Memory B cell (primary cell): ENCODE data around the gene FUBP1.

Experiments used
- ATAC-seq: fragments of 150-1000 bp; cut with Tn5 transposase; 2 replicates; pipeline ENCODE4 v1.10.0; 2021; ENCODE audit warnings: low read depth, mild to moderate bottlenecking, moderate library complexity
- DNase-seq, 2 donors: peaks; one replicate each; pipeline ENCODE4 v3.0.0; 2022; ENCODE audit warnings: low spot score in 2 of 2
- H3K27ac Mint-ChIP-seq: one replicate; pipeline ENCODE4 v1.8.0; 2022; ENCODE audit warnings: mild to moderate bottlenecking, moderate library complexity, mixed read lengths
- H3K27me3 Mint-ChIP-seq: one replicate; pipeline ENCODE4 v1.8.0; 2022; ENCODE audit warnings: mixed read lengths
- H3K36me3 Mint-ChIP-seq: one replicate; pipeline ENCODE4 v1.8.0; 2022; ENCODE audit warnings: mild to moderate bottlenecking, mixed read lengths
- H3K4me1 Mint-ChIP-seq: one replicate; pipeline ENCODE4 v1.8.0; 2022; ENCODE audit warnings: mixed read lengths
- H3K4me3 Mint-ChIP-seq: one replicate; pipeline ENCODE4 v1.8.0; 2022; ENCODE audit warnings: mild to moderate bottlenecking, moderate library complexity, mixed read lengths
- H3K9me3 Mint-ChIP-seq: one replicate; pipeline ENCODE4 v1.8.0; 2022; ENCODE audit warnings: mixed read lengths

Gene FUBP1

GRCh38 chr1:77976433-77977076 lies 2.3 kb downstream of the FUBP1 start:
- DNase-seq (no peak), ATAC-seq (no peak)
- Mint-ChIP-seq H3K36me3 (peaks cover 12% of the 10 kb centered on the region), H3K4me1 (peaks cover 17% of the 10 kb centered on the region), H3K9me3 (no peaks in the 10 kb centered on the region), H3K4me3 (no peak overlapping the region), H3K27ac (no peak overlapping the region), H3K27me3 (no peaks in the 10 kb centered on the region)

DNA sequence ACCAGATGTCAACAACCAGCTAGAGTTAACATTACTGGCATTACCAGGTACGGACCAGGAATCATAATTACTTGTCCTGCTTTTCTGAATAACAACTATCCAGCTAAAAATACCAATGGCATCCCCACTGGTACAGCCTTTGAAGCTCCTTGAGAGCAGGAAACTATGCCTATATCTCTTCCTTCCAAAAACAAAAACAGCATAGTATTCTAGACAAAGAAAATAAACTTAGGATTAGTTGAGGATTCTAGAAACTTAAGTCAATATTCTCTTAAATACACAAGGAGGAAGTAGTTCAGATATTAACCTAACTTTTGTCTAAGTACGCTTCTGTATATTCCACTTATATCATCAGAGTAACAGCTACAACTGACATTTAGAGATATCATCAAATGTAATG lies 3.0 kb downstream of the FUBP1 start:
- DNase-seq (no peak), ATAC-seq (no peak)
- no peaks in the 10 kb centered on the region for H3K27me3 Mint-ChIP-seq
- no peaks in the 10 kb centered on the region for H3K9me3 Mint-ChIP-seq
- H3K36me3 Mint-ChIP-seq = peaks cover 15% of the 10 kb centered on the region
- H3K27ac Mint-ChIP-seq = no peak overlapping the region
- H3K4me1 Mint-ChIP-seq = peaks cover 17% of the 10 kb centered on the region
- H3K4me3 Mint-ChIP-seq = peak overlapping the region; percentile 85

DNA sequence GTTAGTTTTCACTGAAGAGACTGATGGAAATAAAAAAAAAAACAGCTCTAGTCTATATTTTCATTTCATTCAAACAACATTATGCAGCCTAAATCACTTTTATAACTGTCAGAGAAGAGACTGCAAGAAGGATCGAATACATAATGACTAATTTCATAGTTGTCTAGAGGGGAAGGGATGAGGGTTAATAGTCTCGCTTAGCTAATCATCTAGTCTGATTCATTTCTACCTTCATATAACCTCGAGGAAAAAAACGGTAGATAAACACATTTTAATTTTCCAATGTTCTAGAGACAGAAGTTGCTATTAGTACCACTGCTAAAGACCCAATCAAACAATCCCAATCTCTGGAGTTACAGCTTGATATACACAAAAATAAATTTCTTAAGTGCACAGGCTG lies 3.5 kb downstream of the FUBP1 start:
- H3K4me1 Mint-ChIP-seq = peaks cover 17% of the 10 kb centered on the region
- H3K4me3 Mint-ChIP-seq = peak overlapping the region; percentile 85
- DNase-seq (no peak), ATAC-seq (no peak)
- H3K27me3 Mint-ChIP-seq = no peaks in the 10 kb centered on the region
- H3K36me3 Mint-ChIP-seq = peaks cover 15% of the 10 kb centered on the region
- H3K27ac Mint-ChIP-seq = no peak overlapping the region
- H3K9me3 Mint-ChIP-seq = no peaks in the 10 kb centered on the region

DNA sequence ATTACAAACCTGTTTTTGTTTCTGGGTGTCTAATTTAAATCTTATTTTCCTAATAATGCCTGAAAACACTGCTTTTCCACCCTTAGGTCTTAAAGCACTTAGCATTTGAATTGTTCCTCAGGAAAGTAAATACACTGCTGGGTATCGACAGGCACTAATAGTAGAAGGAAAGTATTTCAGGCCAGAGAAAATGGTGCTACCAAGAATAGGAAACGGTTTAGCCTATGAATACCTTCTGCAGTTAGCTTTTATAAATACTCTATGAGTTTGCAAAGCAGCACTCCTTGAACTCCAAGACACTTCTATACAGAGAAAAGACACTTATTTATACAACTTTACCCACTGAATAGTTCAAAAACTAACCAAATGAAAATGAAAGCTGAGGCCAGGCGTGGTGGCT lies 6.8 kb downstream of the FUBP1 start:
- ATAC-seq = no peak
- no peak for DNase-seq
- no peaks in the 10 kb centered on the region for H3K9me3 Mint-ChIP-seq
- H3K4me1 Mint-ChIP-seq = peaks cover 21% of the 10 kb centered on the region
- H3K27ac Mint-ChIP-seq = peak overlapping the region; percentile 20
- H3K36me3 Mint-ChIP-seq = peaks cover 24% of the 10 kb centered on the region
- H3K4me3 Mint-ChIP-seq = peak overlapping the region; percentile 24
- no peaks in the 10 kb centered on the region for H3K27me3 Mint-ChIP-seq

- DNase-seq (no peak), ATAC-seq (no peak)
- Mint-ChIP-seq H3K27ac (no peak overlapping the region), H3K4me3 (no peak overlapping the region), H3K27me3 (no peaks in the 10 kb centered on the region), H3K4me1 (peaks cover 16% of the 10 kb centered on the region), H3K36me3 (peaks cover 27% of the 10 kb centered on the region), H3K9me3 (no peaks in the 10 kb centered on the region)
Observed at GRCh38 chr1:77970192-77970591, 8.7 kb downstream of the FUBP1 start.

DNA sequence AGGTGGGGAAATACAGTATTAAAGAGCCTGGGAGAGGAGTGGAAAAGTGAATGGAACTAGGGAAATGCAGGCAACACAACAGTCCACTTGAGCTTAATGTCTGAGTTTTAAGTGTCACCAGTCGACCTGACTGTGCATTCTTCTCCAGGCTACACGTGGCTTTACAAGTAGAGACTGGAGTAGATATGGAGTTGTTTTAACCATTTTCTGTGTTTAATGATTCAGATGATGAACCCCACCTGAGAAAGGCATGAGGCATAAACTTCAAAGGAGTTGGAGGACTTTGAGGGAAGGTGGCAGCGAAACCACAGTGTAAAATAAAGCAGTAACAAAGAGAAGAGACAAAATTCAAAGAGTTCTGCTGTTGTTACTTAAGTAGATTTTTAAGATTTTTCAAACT lies 12.6 kb downstream of the FUBP1 start:
- peaks cover 10% of the 10 kb centered on the region for H3K4me1 Mint-ChIP-seq
- no peak for ATAC-seq
- H3K27ac Mint-ChIP-seq = no peak overlapping the region
- H3K4me3 Mint-ChIP-seq = no peak overlapping the region
- peaks cover 43% of the 10 kb centered on the region for H3K36me3 Mint-ChIP-seq
- H3K27me3 Mint-ChIP-seq = no peaks in the 10 kb centered on the region
- no peaks in the 10 kb centered on the region for H3K9me3 Mint-ChIP-seq
- no peak for DNase-seq

- Mint-ChIP-seq H3K9me3 (no peaks in the 10 kb centered on the region), H3K27ac (no peak overlapping the region), H3K4me1 (peaks cover 13% of the 10 kb centered on the region), H3K27me3 (no peaks in the 10 kb centered on the region), H3K4me3 (no peak overlapping the region), H3K36me3 (peaks cover 48% of the 10 kb centered on the region)
- DNase-seq (no peak), ATAC-seq (no peak)
Observed at GRCh38 chr1:77961392-77961791, 17.5 kb downstream of the FUBP1 start.

GRCh38 chr1:77958850-77959249 lies 20.0 kb downstream of the FUBP1 start:
- no peak for ATAC-seq
- Mint-ChIP-seq H3K27ac (peak overlapping the region; percentile 39), H3K4me3 (no peak overlapping the region), H3K27me3 (no peaks in the 10 kb centered on the region), H3K4me1 (peaks cover 8% of the 10 kb centered on the region), H3K9me3 (no peaks in the 10 kb centered on the region), H3K36me3 (peaks cover 38% of the 10 kb centered on the region)
- no peak for DNase-seq

DNA sequence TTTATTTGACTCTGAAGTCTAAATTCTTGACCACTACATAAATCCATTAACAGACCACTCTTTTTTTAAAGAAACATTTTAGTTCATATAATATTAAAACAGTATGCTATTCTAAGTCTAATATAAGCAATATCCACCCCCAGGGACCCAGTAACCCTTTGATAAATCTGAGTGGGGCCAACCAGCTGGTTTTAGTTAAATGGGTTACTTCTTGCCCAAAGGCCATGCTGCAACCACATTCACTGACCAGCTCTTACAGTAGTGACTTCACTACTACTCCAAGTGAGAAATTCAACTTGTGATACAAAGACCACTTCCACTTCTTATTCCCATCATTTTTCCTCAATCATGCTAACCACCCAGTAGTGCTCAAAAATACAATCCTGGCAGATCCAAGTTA lies 20.5 kb downstream of the FUBP1 start:
- DNase-seq = no peak
- Mint-ChIP-seq H3K27ac (peak overlapping the region; percentile 39), H3K4me3 (no peak overlapping the region), H3K36me3 (peaks cover 38% of the 10 kb centered on the region), H3K27me3 (no peaks in the 10 kb centered on the region), H3K9me3 (no peaks in the 10 kb centered on the region), H3K4me1 (peaks cover 8% of the 10 kb centered on the region)
- no peak for ATAC-seq

DNA sequence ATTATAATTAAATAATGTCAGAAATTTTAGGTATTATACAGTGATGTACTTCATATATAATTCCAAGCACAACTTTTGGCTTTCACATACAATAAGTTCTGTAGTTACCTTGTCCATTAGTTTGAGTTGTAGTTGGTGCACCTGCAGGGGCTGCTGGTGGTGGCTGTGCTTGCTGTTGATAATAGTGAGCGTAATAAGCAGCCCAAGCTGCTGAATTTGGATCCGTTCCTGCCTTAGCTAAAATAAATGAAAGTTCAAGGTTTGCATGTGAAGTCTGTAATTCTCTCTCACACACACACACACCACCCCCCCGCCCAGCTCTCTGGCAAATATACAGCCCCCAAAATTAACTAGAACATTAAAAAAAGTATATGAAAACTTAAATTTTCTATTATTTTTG lies 22.4 kb downstream of the FUBP1 start:
- H3K4me1 Mint-ChIP-seq = peaks cover 14% of the 10 kb centered on the region
- no peaks in the 10 kb centered on the region for H3K27me3 Mint-ChIP-seq
- peaks cover 33% of the 10 kb centered on the region for H3K36me3 Mint-ChIP-seq
- no peak overlapping the region for H3K4me3 Mint-ChIP-seq
- no peak overlapping the region for H3K27ac Mint-ChIP-seq
- H3K9me3 Mint-ChIP-seq = no peaks in the 10 kb centered on the region
- DNase-seq (no peak), ATAC-seq (no peak)

GRCh38 chr1:77955709-77956108 lies 23.2 kb downstream of the FUBP1 start:
- Mint-ChIP-seq H3K27ac (no peak overlapping the region), H3K4me1 (peaks cover 19% of the 10 kb centered on the region), H3K36me3 (peaks cover 29% of the 10 kb centered on the region), H3K4me3 (no peak overlapping the region), H3K27me3 (no peaks in the 10 kb centered on the region), H3K9me3 (no peaks in the 10 kb centered on the region)
- DNase-seq = no peak
- no peak for ATAC-seq

DNA sequence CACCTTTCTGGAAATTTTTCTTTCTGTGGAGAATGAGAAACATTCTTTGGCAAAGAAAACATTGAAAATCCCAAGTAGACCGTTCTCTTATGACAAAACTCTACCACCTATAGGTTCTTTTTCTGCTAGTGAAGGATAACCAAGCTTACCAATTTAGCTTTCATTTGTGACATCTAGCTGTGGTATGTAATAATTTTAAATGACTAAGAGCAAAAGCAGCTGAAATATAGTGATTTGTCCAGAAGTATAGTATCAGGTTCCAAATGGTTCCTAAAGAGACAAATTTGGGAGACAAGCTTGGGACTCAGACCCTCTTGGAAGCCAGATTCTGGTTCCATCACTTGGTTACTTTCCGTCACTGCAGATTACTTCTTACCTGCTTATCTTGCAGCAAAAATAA lies 24.4 kb downstream of the FUBP1 start:
- Mint-ChIP-seq H3K27me3 (no peaks in the 10 kb centered on the region), H3K4me3 (no peak overlapping the region), H3K36me3 (peaks cover 25% of the 10 kb centered on the region), H3K27ac (no peak overlapping the region), H3K9me3 (no peaks in the 10 kb centered on the region), H3K4me1 (peaks cover 18% of the 10 kb centered on the region)
- DNase-seq (no peak), ATAC-seq (no peak)

- no peak for DNase-seq
- peaks cover 18% of the 10 kb centered on the region for H3K4me1 Mint-ChIP-seq
- no peak overlapping the region for H3K4me3 Mint-ChIP-seq
- H3K9me3 Mint-ChIP-seq = no peaks in the 10 kb centered on the region
- ATAC-seq = no peak
- no peak overlapping the region for H3K27ac Mint-ChIP-seq
- H3K36me3 Mint-ChIP-seq = peaks cover 23% of the 10 kb centered on the region
- no peaks in the 10 kb centered on the region for H3K27me3 Mint-ChIP-seq
Observed at GRCh38 chr1:77953907-77954306, 25.0 kb downstream of the FUBP1 start.

DNA sequence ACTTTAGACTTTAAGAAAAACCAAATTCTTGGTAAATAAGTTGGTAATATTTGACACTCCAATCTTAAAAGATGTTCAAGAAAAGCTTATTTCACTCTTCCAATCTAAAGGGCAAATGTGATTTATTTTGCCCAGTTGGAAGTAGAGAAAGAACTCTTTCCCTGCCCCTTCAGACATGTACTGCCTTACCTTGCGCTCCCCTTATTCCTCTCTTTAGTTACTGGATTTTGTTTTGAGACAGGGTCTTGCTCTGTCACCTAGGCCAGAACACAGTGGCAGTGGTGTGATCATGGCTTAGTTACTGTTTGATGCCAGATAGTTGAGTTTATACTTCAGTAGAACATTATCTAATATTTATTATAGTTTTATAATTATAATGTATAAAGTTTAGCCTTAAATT lies 27.5 kb downstream of the FUBP1 start:
- Mint-ChIP-seq H3K9me3 (no peaks in the 10 kb centered on the region), H3K36me3 (peaks cover 25% of the 10 kb centered on the region), H3K27me3 (no peaks in the 10 kb centered on the region), H3K27ac (peak overlapping the region; percentile 41), H3K4me1 (peaks cover 15% of the 10 kb centered on the region), H3K4me3 (peak overlapping the region; percentile 49)
- ATAC-seq (no peak), DNase-seq (no peak)

DNA sequence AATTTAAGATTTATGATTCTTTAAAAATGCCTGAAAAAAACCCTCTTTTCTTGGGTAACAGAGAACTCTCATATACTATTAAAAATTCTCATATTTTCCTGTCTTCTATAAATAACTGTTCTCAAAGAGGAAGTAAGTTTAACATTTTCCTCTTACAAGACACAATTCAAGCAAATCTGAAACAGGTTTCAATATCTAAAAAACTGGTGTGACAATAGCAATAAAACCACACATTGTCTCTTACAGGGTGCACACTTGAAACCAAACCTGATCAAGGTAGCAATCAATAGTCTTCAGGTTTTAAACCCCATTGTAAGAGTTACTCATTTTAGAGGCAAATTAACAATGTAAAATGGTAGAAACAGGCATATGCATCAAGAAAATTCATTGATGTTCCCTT lies 28.0 kb downstream of the FUBP1 start:
- Mint-ChIP-seq H3K27me3 (no peaks in the 10 kb centered on the region), H3K9me3 (no peaks in the 10 kb centered on the region), H3K36me3 (peaks cover 25% of the 10 kb centered on the region), H3K4me3 (peak overlapping the region; percentile 3), H3K27ac (peak overlapping the region; percentile 41), H3K4me1 (peaks cover 15% of the 10 kb centered on the region)
- ATAC-seq (peak; percentile 64), DNase-seq (no peak)
